Bronchial epithelial cell (primary cell): Measurements from ENCODE around the gene AGK. TPM values are rescaled to one million over a fixed set of nuclear protein-coding genes. Genes with fewer than 3 reads are reported as not detected.
A peak's percentile ranks its signal among the peaks of the same experiment; 100 is the strongest.
"Not testable (repeated sequence)": the region's sequence is repeated elsewhere in the genome, so short reads cannot be mapped to it uniquely, and the experiment has no call there.

Experiments
- DNase-seq: peaks from one replicate; pipeline ENCODE4 v3.0.0-alpha.2; 2010; ENCODE audit warnings: low read depth
- FAIRE-seq: peaks from 2 replicates; lab custom pipeline; 2011; peaks lifted over from hg19 to GRCh38; lab: Jason Lieb, UNC
- H3K27me3 ChIP-seq: 2 replicates; pipeline ENCODE4 v1.5.1; 2011; ENCODE audit warnings: low read length; ENCODE audit not compliant: control insufficient read depth, insufficient read depth
- H3K36me3 ChIP-seq: 2 replicates; pipeline ENCODE4 v1.5.1; 2011; ENCODE audit warnings: low read length; ENCODE audit not compliant: control insufficient read depth, insufficient read depth
- H3K4me3 ChIP-seq: 2 replicates; pipeline ENCODE4 v1.5.1; 2011; ENCODE audit warnings: mild to moderate bottlenecking, low read depth, low read length, control low read depth
- CTCF ChIP-seq: IDR thresholded peaks from 2 replicates; pipeline ENCODE4 v1.5.1; 2011; ENCODE audit warnings: mild to moderate bottlenecking, moderate library complexity, low read length, control low read depth, inconsistent platforms; ENCODE audit not compliant: insufficient read depth, severe bottlenecking
- total RNA-seq: library from RNA; depleted of rRNA; stranded (reverse); fragments of >200 nt; gene quantifications from 2 replicates; pipeline ENCODE4 v1.2.1, GENCODE V29; 2014

Gene AGK
- total RNA-seq, 1 donor from 2014 or later: 18.4 TPM

GRCh38 chr7:141541375-141541774 lies 9.8 kb upstream of the AGK start:
- FAIRE-seq (no peak), DNase-seq (no peak)
- TF ChIP-seq CTCF: no peak
- Histone ChIP-seq H3K4me3 (no peak overlapping the region), H3K27me3 (no peaks in the 10 kb centered on the region), H3K36me3 (no peaks in the 10 kb centered on the region)

- DNase-seq (no peak), FAIRE-seq (no peak)
- no peak overlapping the region for H3K4me3 ChIP-seq
- TF ChIP-seq CTCF: no peak
- no peaks in the 10 kb centered on the region for H3K27me3 ChIP-seq
- H3K36me3 ChIP-seq: no peaks in the 10 kb centered on the region
These were observed 6.4 kb upstream of the AGK start for GRCh38 chr7:141544831-141545230.

- no peak for FAIRE-seq
- Histone ChIP-seq H3K36me3 (no peaks in the 10 kb centered on the region), H3K27me3 (no peaks in the 10 kb centered on the region), H3K4me3 (no peak overlapping the region)
- no peak for TF ChIP-seq CTCF
- DNase-seq: no peak
These were observed 1.6 kb upstream of the AGK start for GRCh38 chr7:141549582-141549981.

GRCh38 chr7:141550386-141551093 lies 670 bp upstream of the AGK start:
- peak overlapping the region; percentile 50 for H3K4me3 ChIP-seq
- no peak for TF ChIP-seq CTCF
- DNase-seq (peak; percentile 4), FAIRE-seq (no peak)
- H3K27me3 ChIP-seq: no peaks in the 10 kb centered on the region
- H3K36me3 ChIP-seq: no peaks in the 10 kb centered on the region

GRCh38 chr7:141551782-141552181 lies 572 bp downstream of the AGK start:
- Histone ChIP-seq H3K36me3 (no peaks in the 10 kb centered on the region), H3K27me3 (no peaks in the 10 kb centered on the region), H3K4me3 (peak overlapping the region; percentile 50)
- TF ChIP-seq CTCF: no peak
- DNase-seq (no peak), FAIRE-seq (no peak)

- FAIRE-seq: no peak
These were observed 6.2 kb downstream of the AGK start for GRCh38 chr7:141557360-141557759.

GRCh38 chr7:141557831-141558531 lies 6.8 kb downstream of the AGK start:
- not testable (repeated sequence) for DNase-seq, FAIRE-seq, H3K4me3 ChIP-seq, H3K36me3 ChIP-seq, H3K27me3 ChIP-seq

More at GRCh38 chr7:141557360-141557759, 6.2 kb downstream of the AGK start:
- no peak for TF ChIP-seq CTCF
- no peak for DNase-seq
- H3K4me3 ChIP-seq: no peak overlapping the region
- H3K36me3 ChIP-seq: no peaks in the 10 kb centered on the region
- no peaks in the 10 kb centered on the region for H3K27me3 ChIP-seq
